SK-N-SH (cell line): Measurements from ENCODE around the gene ASCL5. TPM values are rescaled to one million over a fixed set of nuclear protein-coding genes. Genes with fewer than 3 reads are reported as not detected.

Source experiments
- CTCF ChIA-PET: fragments of 300-600, 350-600 bp; formaldehyde crosslinking; extraction: SDS; loops from one replicate; lab custom pipeline; 2021; lab: Yijun Ruan, JAX
- POLR2A ChIA-PET: fragments of 350-600 bp; sonication (Branson Sonifier 250); formaldehyde crosslinking; extraction: SDS; loops from one replicate; lab custom pipeline; 2020; ENCODE audit warnings: antibody characterized with exemption, inconsistent platforms; lab: Yijun Ruan, JAX
- DNase-seq: peaks from one replicate; pipeline ENCODE4 v3.0.0; 2012
- H2AFZ ChIP-seq: fragments of 200-600 bp; sonication (generic); 2 replicates; pipeline ENCODE4 v1.8.1; 2016; ENCODE audit warnings: antibody characterized with exemption, mild to moderate bottlenecking, low read depth
- H3F3A ChIP-seq: fragments of 200-600 bp; sonication (generic); replicated peaks from 2 replicates; pipeline ENCODE3; 2016; ENCODE audit warnings: antibody characterized with exemption, mild to moderate bottlenecking; ENCODE audit not compliant: insufficient read depth
- H3K27ac ChIP-seq, 2 experiments: fragments of 200-500 bp in 1 of 2; fragments of 200-600 bp in 1 of 2; sonication (Bioruptor generic) in 1 of 2; sonication (generic), shearing (Covaris generic) in 1 of 2; 2 replicates each; pipeline versions ENCODE4 v1.5.1 to v1.6.1; 2014 to 2016; ENCODE audit warnings: low read depth in 2 of 2, inconsistent platforms in 1 of 2, low read length in 1 of 2, mild to moderate bottlenecking in 1 of 2, mixed read lengths in 1 of 2
- H3K27me3 ChIP-seq: fragments of 200-600 bp; sonication (generic), shearing (Covaris generic); 2 replicates; pipeline ENCODE4 v1.6.1; 2016; ENCODE audit warnings: mixed run types; ENCODE audit not compliant: insufficient read depth
- H3K36me3 ChIP-seq, 2 experiments: fragments of 200-500 bp in 1 of 2; fragments of 200-600 bp in 1 of 2; sonication (Bioruptor generic) in 1 of 2; sonication (generic) in 1 of 2; replicated peaks in 1 of 2; 2 replicates each; pipeline versions ENCODE3 to v1.5.1; 2014 to 2016; ENCODE audit warnings: low read length in 1 of 2, mild to moderate bottlenecking in 1 of 2; ENCODE audit not compliant: insufficient read depth in 2 of 2, control insufficient read depth in 1 of 2
- H3K4me1 ChIP-seq, 2 experiments: fragments of 200-500 bp in 1 of 2; fragments of 200-600 bp in 1 of 2; sonication (Bioruptor generic) in 1 of 2; sonication (generic), shearing (Covaris generic) in 1 of 2; 2 replicates each; pipeline versions ENCODE4 v1.5.1 to v1.6.1; 2014 to 2016; ENCODE audit warnings: low read depth in 1 of 2, low read length in 1 of 2, mixed run types in 1 of 2; ENCODE audit not compliant: insufficient read depth in 2 of 2, control insufficient read depth in 1 of 2
- H3K4me2 ChIP-seq: fragments of 200-600 bp; sonication (generic), shearing (Covaris generic); 2 replicates; pipeline ENCODE4 v1.6.1; 2017; ENCODE audit warnings: mixed run types
- H3K4me3 ChIP-seq, 2 experiments: fragments of 200-500 bp in 1 of 2; fragments of 200-600 bp in 1 of 2; sonication (Bioruptor generic) in 1 of 2; sonication (generic), shearing (Covaris generic) in 1 of 2; 2 replicates each; pipeline versions ENCODE4 v1.5.1 to v1.8.1; 2014 to 2016; ENCODE audit warnings: low read depth in 2 of 2, inconsistent platforms in 1 of 2, low read length in 1 of 2, mild to moderate bottlenecking in 1 of 2, mixed read lengths in 1 of 2, moderate library complexity in 1 of 2
- H3K79me2 ChIP-seq: fragments of 200-600 bp; sonication (generic); 2 replicates; pipeline ENCODE4 v1.8.1; 2017; ENCODE audit warnings: mild to moderate bottlenecking; ENCODE audit not compliant: insufficient read depth
- H3K9ac ChIP-seq: fragments of 200-600 bp; sonication (generic); 2 replicates; pipeline ENCODE4 v1.6.1; 2017; ENCODE audit warnings: mixed run types
- H3K9me2 ChIP-seq: fragments of 200-600 bp; sonication (generic); 2 replicates; pipeline ENCODE4 v1.6.1; 2017; ENCODE audit warnings: mixed run types
- H3K9me3 ChIP-seq: fragments of 200-600 bp; sonication (generic); 2 replicates; pipeline ENCODE4 v1.6.1; 2017; ENCODE audit warnings: mixed run types, mild to moderate bottlenecking, moderate library complexity
- H4K20me1 ChIP-seq: fragments of 200-600 bp; sonication (generic); 2 replicates; pipeline ENCODE4 v1.6.1; 2017; ENCODE audit warnings: mild to moderate bottlenecking, mixed run types; ENCODE audit not compliant: insufficient read depth
- CHD2 ChIP-seq: fragments of 150-350 bp; IDR thresholded peaks from 2 replicates; pipeline ENCODE4 v1.6.1; 2018; ENCODE audit warnings: low read length; ENCODE audit not compliant: partially characterized antibody
- CTCF ChIP-seq: fragments of 200-600 bp; sonication (generic); IDR thresholded peaks from 2 replicates; pipeline ENCODE4 v1.6.1; 2017; ENCODE audit warnings: antibody characterized with exemption, mild to moderate bottlenecking, moderate library complexity
- FOSL2 ChIP-seq: IDR thresholded peaks from 2 replicates; pipeline ENCODE4 v1.4.0; 2012; ENCODE audit warnings: low read depth, mild to moderate bottlenecking, moderate library complexity, borderline replicate concordance
- FOXJ3 ChIP-seq: sonication (generic); formaldehyde crosslinking; IDR thresholded peaks from 2 replicates; pipeline ENCODE4 v1.5.1; 2020; ENCODE audit warnings: mild to moderate bottlenecking, missing genetic modification reagents
- GABPA ChIP-seq: IDR thresholded peaks from 2 replicates; pipeline ENCODE4 v1.4.0; 2012; ENCODE audit warnings: low read depth, mild to moderate bottlenecking
- GATA2 ChIP-seq: sonication (generic); formaldehyde crosslinking; IDR thresholded peaks from 2 replicates; pipeline ENCODE4 v1.5.0; 2020; ENCODE audit warnings: mild to moderate bottlenecking, missing genetic modification reagents
- JUND ChIP-seq: IDR thresholded peaks from 2 replicates; pipeline ENCODE4 v1.4.0; 2012
- MEF2A ChIP-seq: IDR thresholded peaks from 2 replicates; pipeline ENCODE4 v1.4.0; 2012; ENCODE audit warnings: low read depth, borderline replicate concordance
- MXI1 ChIP-seq: IDR thresholded peaks from 2 replicates; pipeline ENCODE4 v1.6.1; 2012; ENCODE audit warnings: mild to moderate bottlenecking, low read depth, low read length, improper control_type of control experiment
- NFIC ChIP-seq: IDR thresholded peaks from 2 replicates; pipeline ENCODE4 v1.4.0; 2012; ENCODE audit warnings: borderline replicate concordance
- NRF1 ChIP-seq: IDR thresholded peaks from 2 replicates; pipeline ENCODE4 v1.6.1; 2012; ENCODE audit warnings: low read depth, mild to moderate bottlenecking, low read length
- RCOR1 ChIP-seq: fragments of 150-350 bp; IDR thresholded peaks from 2 replicates; pipeline ENCODE4 v1.6.1; 2017; ENCODE audit warnings: antibody characterized with exemption, low read length
- RFX5 ChIP-seq: IDR thresholded peaks from 2 replicates; pipeline ENCODE4 v1.6.1; 2012; ENCODE audit warnings: mild to moderate bottlenecking, improper control_type of control experiment, low read length
- RXRA ChIP-seq: IDR thresholded peaks from 2 replicates; pipeline ENCODE4 v1.4.0; 2012; ENCODE audit warnings: low read depth, mild to moderate bottlenecking, borderline replicate concordance
- SIN3A ChIP-seq: IDR thresholded peaks from 2 replicates; pipeline ENCODE4 v1.6.1; 2012; ENCODE audit warnings: low read depth, mild to moderate bottlenecking, low read length, moderate library complexity, borderline replicate concordance
- SMC3 ChIP-seq: IDR thresholded peaks from 2 replicates; pipeline ENCODE4 v1.6.1; 2012; ENCODE audit warnings: low read depth, low read length, improper control_type of control experiment
- ZBTB33 ChIP-seq: IDR thresholded peaks from 2 replicates; pipeline ENCODE4 v1.4.0; 2012; ENCODE audit warnings: low read depth, borderline replicate concordance
- WGBS: methylation state at CpG from one replicate; pipeline ENCODE4 v1.1.6; 2017; ENCODE audit warnings: low lambda C conversion rate; 5-methylcytosine and 5-hydroxymethylcytosine counted together
- polyA plus RNA-seq, 3 experiments: library from polyadenylated mRNA; depleted of rRNA; stranded (reverse); fragments of >200 nt; gene quantifications; 2 replicates each; pipeline ENCODE4 v1.2.3, GENCODE V29; 2012
- TF ChIP-seq, protein P1 (sequence below): fragments of 150-350 bp; IDR thresholded peaks from 2 replicates; pipeline ENCODE4 v1.6.1; 2017; ENCODE audit warnings: antibody characterized with exemption, low read length, low read depth, borderline replicate concordance

ASCL5 gene
- polyA plus RNA-seq, 1 of the 3 experiments (the other 2 are of a cell fraction), result not detected

GRCh38 chr1:201093561-201093960, 33.4 kb downstream of the ASCL5 start:
- Histone ChIP-seq H3K36me3 (no peaks in the 10 kb centered on the region), H3K9me2 (no peaks in the 10 kb centered on the region), H3K9me3 (no peaks in the 10 kb centered on the region), H3K4me3 (no peak overlapping the region), H3K4me1 (no peaks in the 10 kb centered on the region), H4K20me1 (no peaks in the 10 kb centered on the region), H3F3A (no peaks in the 10 kb centered on the region), H3K9ac (no peak overlapping the region), H3K27ac (no peak overlapping the region), H2AFZ (no peak overlapping the region), H3K4me2 (no peak overlapping the region), H3K27me3 (peaks cover 22% of the 10 kb centered on the region), H3K79me2 (no peaks in the 10 kb centered on the region)
- ChIA-PET CTCF (no interaction called here), POLR2A (no interaction called here)
- no peak for DNase-seq
- TF ChIP-seq SIN3A, result no peak
- no peak for TF ChIP-seq FOSL2
- TF ChIP-seq, protein P1, sequence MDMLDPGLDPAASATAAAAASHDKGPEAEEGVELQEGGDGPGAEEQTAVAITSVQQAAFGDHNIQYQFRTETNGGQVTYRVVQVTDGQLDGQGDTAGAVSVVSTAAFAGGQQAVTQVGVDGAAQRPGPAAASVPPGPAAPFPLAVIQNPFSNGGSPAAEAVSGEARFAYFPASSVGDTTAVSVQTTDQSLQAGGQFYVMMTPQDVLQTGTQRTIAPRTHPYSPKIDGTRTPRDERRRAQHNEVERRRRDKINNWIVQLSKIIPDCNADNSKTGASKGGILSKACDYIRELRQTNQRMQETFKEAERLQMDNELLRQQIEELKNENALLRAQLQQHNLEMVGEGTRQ, result no peak
- TF ChIP-seq FOXJ3 (CRISPR knock-in tag), result no peak
- TF ChIP-seq GATA2 (CRISPR knock-in tag), result no peak
- no peak for TF ChIP-seq NFIC
- TF ChIP-seq CHD2, result no peak
- no peak for TF ChIP-seq RXRA
- no peak for TF ChIP-seq CTCF
- no peak for TF ChIP-seq MXI1
- no peak for TF ChIP-seq GABPA
- WGBS, result 78% methylated on average over 7 of the region's 7 CpGs

- POLR2A ChIA-PET, result no interaction called here
- TF ChIP-seq GATA2 (CRISPR knock-in tag), result no peak
- TF ChIP-seq RCOR1, result no peak
- TF ChIP-seq JUND, result no peak
- no peak for TF ChIP-seq MXI1
- TF ChIP-seq RFX5, result no peak
- TF ChIP-seq CTCF, result no peak
- TF ChIP-seq NRF1, result no peak
- TF ChIP-seq MEF2A, result no peak
- no peak for TF ChIP-seq SMC3
- no peak for TF ChIP-seq FOSL2
- no peak for TF ChIP-seq ZBTB33
These were observed 34.2 kb downstream of the ASCL5 start for GRCh38 chr1:201092738-201093137.

More at GRCh38 chr1:201092738-201093137, 34.2 kb downstream of the ASCL5 start:
- WGBS, result 38% methylated on average over 3 of the region's 3 CpGs
- H3K27me3 ChIP-seq, result peaks cover 18% of the 10 kb centered on the region
- no peaks in the 10 kb centered on the region for H3K9me3 ChIP-seq
- H3K9me2 ChIP-seq, result no peaks in the 10 kb centered on the region
- H3K4me2 ChIP-seq, result no peak overlapping the region
- DNase-seq, result no peak
- H4K20me1 ChIP-seq, result no peaks in the 10 kb centered on the region
- H3K9ac ChIP-seq, result no peak overlapping the region
- H3K4me3 ChIP-seq, result no peak overlapping the region
- H3K4me1 ChIP-seq, result no peaks in the 10 kb centered on the region
- CTCF ChIA-PET, result no interaction called here
- no peaks in the 10 kb centered on the region for H3K79me2 ChIP-seq
- no peak overlapping the region for H3K27ac ChIP-seq
- no peak overlapping the region for H2AFZ ChIP-seq
- H3F3A ChIP-seq, result no peaks in the 10 kb centered on the region
- H3K36me3 ChIP-seq, result no peaks in the 10 kb centered on the region
